ENCODE results near the gene ACKR3.

ACKR3 gene

DNA sequence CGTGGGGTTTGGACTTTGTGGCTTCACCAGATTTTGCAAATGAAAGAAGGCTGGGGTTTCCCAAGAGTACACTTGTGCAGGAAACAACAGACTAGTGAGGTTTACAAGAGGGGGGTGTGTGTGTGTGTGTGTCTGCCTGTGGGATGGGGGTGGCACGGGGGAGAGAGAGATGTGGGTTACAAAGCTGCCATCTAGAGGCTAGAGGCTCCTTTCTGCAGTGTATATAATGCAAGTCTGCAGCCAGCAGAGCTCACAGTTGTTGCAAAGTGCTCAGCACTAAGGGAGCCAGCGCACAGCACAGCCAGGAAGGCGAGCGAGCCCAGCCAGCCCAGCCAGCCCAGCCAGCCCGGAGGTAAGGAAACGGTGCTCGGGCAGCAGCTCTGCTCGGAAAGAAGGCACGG lies at the start of gene ACKR3:
Gene ACKR3 (plus strand): TSS at position 253 of the 401 bp plus-strand sequence. CDS start 10,641 bp downstream, outside the sequence.
- TF ChIP-seq Cebpa-rat (IDR thresholded peaks at IDR 0.05), result 0 out of 2 replicates have a peak, but pooled peaks have one; percentile 14
- peaks cover 79% of the 10 kb centered on the region for H3K4me1 ChIP-seq
- no peaks in the 10 kb centered on the region for H3K9me3 ChIP-seq
- no peaks in the 10 kb centered on the region for H3K36me3 ChIP-seq
- H3K9ac ChIP-seq, result no peak within 1 kb of the TSS; the same call in 1 of the 2 replicates
- peak within 1 kb of the TSS; percentile 62 for H3K4me3 ChIP-seq
- H3K4me2 ChIP-seq, result peak within 1 kb of the TSS; percentile 99
- no peaks in the 10 kb centered on the region; the same call in 1 of the 2 replicates for H4K20me1 ChIP-seq
- peaks cover 49% of the 10 kb centered on the region for H3K27me3 ChIP-seq
- H3K27ac ChIP-seq, result no peak within 1 kb of the TSS

DNA sequence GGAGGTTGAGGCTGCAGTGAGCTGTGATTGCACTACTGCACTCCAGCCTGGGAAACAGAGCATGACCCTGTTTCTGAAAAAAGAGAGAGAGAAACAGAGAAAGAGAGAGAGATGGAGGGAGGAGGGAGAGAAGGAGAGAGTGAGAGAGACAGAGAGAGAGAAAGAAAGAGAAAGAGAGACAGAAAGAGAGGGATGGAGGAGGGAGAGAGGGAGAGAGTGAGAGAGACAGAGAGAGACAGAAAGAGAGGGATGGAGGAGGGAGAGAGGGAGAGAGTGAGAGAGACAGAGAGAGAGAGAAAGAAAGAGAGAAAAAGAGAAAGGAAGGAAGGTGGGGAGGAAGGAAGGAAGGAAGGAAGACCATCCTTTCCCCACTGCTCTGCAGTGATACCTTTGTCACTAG lies 48.1 kb upstream of the ACKR3 start:
- Histone ChIP-seq H3K4me2 (no peak overlapping the region), H3K4me3 (no peak overlapping the region)
- no peak for TF ChIP-seq Cebpa-rat (IDR thresholded peaks at IDR 0.05)

DNA sequence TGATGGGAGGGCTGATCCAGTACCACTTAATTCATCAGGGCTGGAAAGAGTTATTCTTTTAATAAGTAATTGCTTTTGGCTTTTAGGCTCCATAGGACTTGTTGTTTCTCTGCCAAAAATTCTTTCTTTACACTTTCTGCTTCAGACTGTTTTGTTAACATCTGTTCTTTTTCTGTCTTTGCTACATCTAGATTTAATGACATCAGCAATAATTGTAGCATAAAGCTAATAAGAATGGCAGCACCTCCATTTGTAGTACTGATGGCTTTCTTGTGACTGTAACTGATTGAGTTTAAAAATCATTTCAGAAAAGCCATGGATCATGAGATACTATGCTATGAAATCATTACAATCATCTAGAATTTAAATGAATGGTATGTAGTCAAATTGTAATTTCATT lies 46.4 kb upstream of the ACKR3 start:
- H4K20me1 ChIP-seq, result no peaks in the 10 kb centered on the region
- no peak for TF ChIP-seq Cebpa-rat (IDR thresholded peaks at IDR 0.05)
- H3K27me3 ChIP-seq, result no peaks in the 10 kb centered on the region
- H3K36me3 ChIP-seq, result no peaks in the 10 kb centered on the region
- H3K27ac ChIP-seq, result no peak overlapping the region
- no peak overlapping the region for H3K4me3 ChIP-seq
- H3K9me3 ChIP-seq, result no peaks in the 10 kb centered on the region
- H3K9ac ChIP-seq, result no peak overlapping the region
- peaks cover 2% of the 10 kb centered on the region; the same call in 1 of the 2 replicates for H3K4me1 ChIP-seq
- no peak overlapping the region for H3K4me2 ChIP-seq

More for the DNA sequence above, 48.1 kb upstream of the ACKR3 start:
- H3K9ac ChIP-seq, result no peak overlapping the region
- H3K27ac ChIP-seq, result no peak overlapping the region
- no peaks in the 10 kb centered on the region for H3K36me3 ChIP-seq
- no peaks in the 10 kb centered on the region for H4K20me1 ChIP-seq
- no peaks in the 10 kb centered on the region for H3K9me3 ChIP-seq
- H3K4me1 ChIP-seq, result peaks cover 12% of the 10 kb centered on the region; the same call in 1 of the 2 replicates
- no peaks in the 10 kb centered on the region for H3K27me3 ChIP-seq

DNA sequence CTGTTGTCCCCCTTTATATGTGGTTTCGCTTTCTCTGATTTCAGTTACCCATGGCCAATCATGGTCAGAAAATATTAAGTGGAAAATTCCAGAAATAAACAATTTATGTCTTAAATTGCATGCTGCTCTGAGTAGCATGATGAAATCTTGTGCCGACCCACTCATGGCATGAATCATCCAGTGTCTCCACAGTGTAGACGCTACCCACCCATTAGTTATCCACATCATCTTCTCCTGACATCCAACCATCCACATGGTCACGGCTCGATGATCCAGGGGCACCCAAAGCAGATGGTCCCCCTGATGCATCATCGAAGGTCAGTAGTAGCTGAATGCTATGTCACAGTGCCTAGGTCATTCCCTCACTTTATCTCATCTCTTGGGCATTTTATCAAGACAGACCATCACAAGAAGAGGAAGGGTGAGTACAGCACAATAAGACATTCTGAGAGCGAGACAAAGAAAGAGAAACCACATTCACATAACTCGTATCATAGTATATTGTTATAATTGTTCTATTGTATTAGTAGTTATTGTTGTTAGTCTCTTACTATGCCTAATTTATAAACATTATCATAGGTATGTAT lies 44.1 kb upstream of the ACKR3 start:
- Histone ChIP-seq H3K4me2 (no peak overlapping the region), H3K27me3 (no peaks in the 10 kb centered on the region), H3K36me3 (no peaks in the 10 kb centered on the region), H3K4me1 (peaks cover 4% of the 10 kb centered on the region; the same call in 1 of the 2 replicates), H4K20me1 (no peaks in the 10 kb centered on the region), H3K9ac (no peak overlapping the region), H3K4me3 (no peak overlapping the region), H3K9me3 (no peaks in the 10 kb centered on the region), H3K27ac (no peak overlapping the region)
- TF ChIP-seq Cebpa-rat (IDR thresholded peaks at IDR 0.05), result no peak

DNA sequence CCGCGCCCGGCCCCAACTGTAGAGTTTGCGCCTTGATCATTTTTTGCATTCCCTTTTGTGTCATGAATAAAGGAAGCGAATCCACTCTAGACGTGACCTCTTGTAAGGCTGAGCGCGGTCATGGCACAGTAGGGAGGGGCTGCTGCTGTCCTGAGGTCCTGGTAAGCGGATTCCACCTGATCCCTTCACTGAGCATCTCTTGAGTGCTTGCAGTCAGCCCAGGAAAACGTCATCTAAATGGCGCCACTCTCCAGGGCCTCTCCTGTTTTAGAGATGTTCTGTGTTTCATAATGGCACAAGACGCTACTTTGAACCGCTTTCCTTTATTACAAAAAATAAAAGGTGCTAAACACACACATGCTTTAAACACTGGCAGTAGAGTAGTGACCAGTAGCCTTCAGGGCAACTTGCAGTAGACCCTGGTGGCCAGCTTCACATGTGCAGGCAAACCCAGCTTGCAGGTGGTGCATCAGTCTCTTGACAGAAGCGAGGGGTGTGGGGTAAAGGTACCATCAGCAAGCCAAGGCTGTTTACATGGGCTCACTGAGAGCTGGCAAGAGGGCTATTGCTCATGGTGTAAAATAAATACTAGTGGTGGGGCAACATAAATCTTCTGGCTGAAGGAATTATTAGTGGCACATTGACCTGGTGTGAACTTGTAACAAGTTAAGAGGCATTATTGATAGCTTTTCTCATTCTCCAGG lies 43.0 kb upstream of the ACKR3 start:
- Histone ChIP-seq H3K9me3 (no peaks in the 10 kb centered on the region), H3K4me2 (no peak overlapping the region), H4K20me1 (no peaks in the 10 kb centered on the region), H3K36me3 (no peaks in the 10 kb centered on the region), H3K27me3 (no peaks in the 10 kb centered on the region), H3K27ac (no peak overlapping the region), H3K4me1 (peaks cover 12% of the 10 kb centered on the region; the same call in 1 of the 2 replicates), H3K4me3 (no peak overlapping the region), H3K9ac (no peak overlapping the region)
- no peak for TF ChIP-seq Cebpa-rat (IDR thresholded peaks at IDR 0.05)

DNA sequence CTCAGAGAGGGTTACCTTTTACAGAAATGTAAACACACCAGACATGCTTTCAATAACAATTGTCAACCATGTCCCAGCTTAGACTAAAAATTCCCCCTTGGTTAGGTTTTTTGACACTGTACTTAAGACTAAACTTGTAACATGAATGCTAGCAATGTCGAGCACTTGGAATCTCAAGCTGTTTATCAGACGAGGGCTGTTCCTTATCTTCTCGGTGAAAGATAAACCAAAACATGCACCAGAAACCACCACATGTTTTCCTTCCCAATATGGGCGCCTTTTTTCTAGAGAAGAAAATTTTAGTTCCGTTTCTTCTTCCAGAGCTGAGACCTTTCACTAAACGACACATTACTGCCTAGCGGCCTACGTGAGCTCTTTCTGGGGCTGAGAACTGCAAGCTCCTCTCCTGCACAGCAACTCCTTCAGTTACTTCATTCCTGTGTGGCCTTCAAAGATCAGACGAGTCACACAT lies 42.4 kb upstream of the ACKR3 start:
- Histone ChIP-seq H3K4me1 (peaks cover 12% of the 10 kb centered on the region; the same call in 1 of the 2 replicates), H3K9ac (no peak overlapping the region), H3K4me2 (no peak overlapping the region), H4K20me1 (no peaks in the 10 kb centered on the region), H3K27me3 (no peaks in the 10 kb centered on the region), H3K36me3 (no peaks in the 10 kb centered on the region), H3K9me3 (no peaks in the 10 kb centered on the region), H3K4me3 (no peak overlapping the region), H3K27ac (no peak overlapping the region)
- TF ChIP-seq Cebpa-rat (IDR thresholded peaks at IDR 0.05), result no peak

DNA sequence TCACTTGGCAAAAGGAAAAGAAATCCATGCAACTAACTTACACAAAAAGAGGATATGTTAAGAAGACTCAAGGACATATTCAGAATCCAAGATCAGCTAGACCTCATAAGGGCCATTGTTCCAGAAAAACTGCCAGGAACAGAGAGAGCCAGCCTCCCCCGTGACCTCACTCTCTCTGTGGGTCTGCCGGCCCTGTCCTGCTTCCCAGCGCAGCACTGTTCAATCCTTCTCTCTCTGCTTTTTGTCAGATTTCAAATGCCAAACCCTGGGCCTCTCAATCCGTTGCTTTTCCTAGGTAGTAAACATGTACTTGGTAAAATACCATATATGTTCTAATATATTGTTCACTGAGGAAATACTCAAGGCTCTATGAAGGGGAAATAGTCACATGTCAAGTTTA lies 40.0 kb upstream of the ACKR3 start:
- no peaks in the 10 kb centered on the region for H3K36me3 ChIP-seq

DNA sequence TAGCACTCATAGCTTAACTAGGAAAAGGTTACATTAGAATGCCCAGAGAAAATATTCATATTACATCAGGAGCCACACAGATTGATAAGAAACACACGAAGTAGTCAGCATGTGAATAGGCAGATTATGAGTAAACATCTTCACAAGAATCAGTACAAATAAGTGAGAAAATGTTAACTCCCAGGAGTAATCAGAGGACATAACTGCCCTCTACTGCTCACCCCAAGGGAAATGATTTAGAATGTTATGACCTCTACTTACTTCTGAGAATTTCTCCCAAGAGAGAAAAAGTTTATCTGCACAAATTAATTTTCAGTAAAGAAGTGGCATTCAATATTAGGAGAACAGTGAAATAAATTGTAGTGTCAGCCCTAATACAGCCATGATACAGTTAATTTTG lies 39.1 kb upstream of the ACKR3 start:
- no peaks in the 10 kb centered on the region for H3K27me3 ChIP-seq
- H3K36me3 ChIP-seq, result no peaks in the 10 kb centered on the region
- H3K4me2 ChIP-seq, result peak overlapping the region; percentile 23; the same call in 1 of the 2 replicates
- no peak for TF ChIP-seq Cebpa-rat (IDR thresholded peaks at IDR 0.05)
- no peak overlapping the region for H3K27ac ChIP-seq
- H4K20me1 ChIP-seq, result no peaks in the 10 kb centered on the region
- peaks cover 12% of the 10 kb centered on the region; the same call in 1 of the 2 replicates for H3K4me1 ChIP-seq
- H3K9me3 ChIP-seq, result no peaks in the 10 kb centered on the region
- H3K9ac ChIP-seq, result no peak overlapping the region
- H3K4me3 ChIP-seq, result no peak overlapping the region

More for the DNA sequence above, 40.0 kb upstream of the ACKR3 start:
- Histone ChIP-seq H3K9ac (no peak overlapping the region), H3K4me1 (peaks cover 12% of the 10 kb centered on the region; the same call in 1 of the 2 replicates), H3K4me3 (no peak overlapping the region), H3K9me3 (no peaks in the 10 kb centered on the region), H3K27me3 (no peaks in the 10 kb centered on the region), H3K4me2 (no peak overlapping the region), H4K20me1 (no peaks in the 10 kb centered on the region), H3K27ac (no peak overlapping the region)
- TF ChIP-seq Cebpa-rat (IDR thresholded peaks at IDR 0.05), result no peak

DNA sequence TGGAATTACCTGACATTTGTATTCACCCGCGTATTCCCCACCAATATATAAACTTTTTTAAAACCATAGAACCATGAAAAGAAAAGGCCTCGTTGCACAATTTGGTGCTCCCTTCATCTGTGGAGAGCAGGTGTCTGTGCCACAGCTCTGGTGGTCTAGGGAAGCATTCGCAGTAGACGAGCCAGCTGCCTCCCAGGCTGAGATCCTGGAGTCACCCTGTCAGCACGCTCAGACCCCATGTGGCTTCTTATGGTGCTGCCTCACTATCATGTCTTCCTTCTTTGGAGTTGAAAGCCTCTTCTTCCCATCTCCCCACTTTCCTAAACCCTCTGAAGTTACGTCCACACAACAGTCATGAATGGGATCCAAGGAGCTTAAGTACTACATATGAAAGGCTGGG lies 38.4 kb upstream of the ACKR3 start:
- no peak overlapping the region for H3K4me3 ChIP-seq
- H3K4me2 ChIP-seq, result 0 out of 2 replicates have a peak overlapping the region, but pooled peaks have one; percentile 1
- no peaks in the 10 kb centered on the region for H4K20me1 ChIP-seq
- no peak for TF ChIP-seq Cebpa-rat (IDR thresholded peaks at IDR 0.05)
- H3K4me1 ChIP-seq, result peaks cover 14% of the 10 kb centered on the region; the same call in 1 of the 2 replicates
- H3K27me3 ChIP-seq, result no peaks in the 10 kb centered on the region
- H3K36me3 ChIP-seq, result no peaks in the 10 kb centered on the region
- H3K9me3 ChIP-seq, result no peaks in the 10 kb centered on the region
- no peak overlapping the region for H3K27ac ChIP-seq
- H3K9ac ChIP-seq, result no peak overlapping the region

DNA sequence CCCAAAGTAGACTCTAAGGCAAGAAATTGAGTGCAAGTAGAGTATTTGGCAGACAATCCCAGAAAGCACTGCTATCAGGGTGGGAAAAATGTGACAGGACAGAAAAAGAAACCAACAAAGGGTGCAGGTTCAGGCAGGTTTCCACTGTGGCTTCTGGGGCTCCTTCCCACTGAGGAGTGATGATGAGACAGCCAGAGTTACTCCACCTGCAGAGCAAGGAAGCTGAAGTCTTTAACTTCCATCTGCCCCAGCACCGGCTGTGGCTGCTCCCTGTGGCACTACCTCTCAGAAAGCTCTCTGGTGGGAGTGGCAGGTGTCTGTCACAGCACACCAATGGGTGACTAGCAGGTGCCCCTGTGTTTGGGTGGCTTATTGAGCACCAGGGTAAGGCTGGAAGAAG lies 37.6 kb upstream of the ACKR3 start:
- no peaks in the 10 kb centered on the region for H3K9me3 ChIP-seq
- no peak overlapping the region for H3K4me2 ChIP-seq
- H4K20me1 ChIP-seq, result no peaks in the 10 kb centered on the region
- no peaks in the 10 kb centered on the region for H3K27me3 ChIP-seq
- no peaks in the 10 kb centered on the region for H3K36me3 ChIP-seq
- no peak overlapping the region for H3K27ac ChIP-seq
- no peak for TF ChIP-seq Cebpa-rat (IDR thresholded peaks at IDR 0.05)
- H3K9ac ChIP-seq, result no peak overlapping the region
- H3K4me1 ChIP-seq, result peaks cover 22% of the 10 kb centered on the region
- no peak overlapping the region for H3K4me3 ChIP-seq

Measured in BLaER1 (cell line).